Choroid plexus epithelial cell (primary cell): Measurements from ENCODE around the gene IFIT1B.
A peak's percentile ranks its signal among the peaks of the same experiment; 100 is the strongest.

ENCODE experiments used
- DNase-seq: peaks from one replicate; pipeline ENCODE4 v3.0.0-alpha.2; 2010; ENCODE audit warnings: low read depth
- H3K4me3 ChIP-seq: 2 replicates; pipeline ENCODE4 v1.5.1; 2011; ENCODE audit warnings: low read depth, mild to moderate bottlenecking, control low read depth, low read length, moderate library complexity
- TF ChIP-seq, protein P1 (sequence below): conservative IDR thresholded peaks from 2 replicates; pipeline ENCODE4 v1.5.1; 2011; ENCODE audit warnings: low read depth, mild to moderate bottlenecking, control low read depth, inconsistent platforms, low read length, moderate library complexity

Gene IFIT1B

DNA sequence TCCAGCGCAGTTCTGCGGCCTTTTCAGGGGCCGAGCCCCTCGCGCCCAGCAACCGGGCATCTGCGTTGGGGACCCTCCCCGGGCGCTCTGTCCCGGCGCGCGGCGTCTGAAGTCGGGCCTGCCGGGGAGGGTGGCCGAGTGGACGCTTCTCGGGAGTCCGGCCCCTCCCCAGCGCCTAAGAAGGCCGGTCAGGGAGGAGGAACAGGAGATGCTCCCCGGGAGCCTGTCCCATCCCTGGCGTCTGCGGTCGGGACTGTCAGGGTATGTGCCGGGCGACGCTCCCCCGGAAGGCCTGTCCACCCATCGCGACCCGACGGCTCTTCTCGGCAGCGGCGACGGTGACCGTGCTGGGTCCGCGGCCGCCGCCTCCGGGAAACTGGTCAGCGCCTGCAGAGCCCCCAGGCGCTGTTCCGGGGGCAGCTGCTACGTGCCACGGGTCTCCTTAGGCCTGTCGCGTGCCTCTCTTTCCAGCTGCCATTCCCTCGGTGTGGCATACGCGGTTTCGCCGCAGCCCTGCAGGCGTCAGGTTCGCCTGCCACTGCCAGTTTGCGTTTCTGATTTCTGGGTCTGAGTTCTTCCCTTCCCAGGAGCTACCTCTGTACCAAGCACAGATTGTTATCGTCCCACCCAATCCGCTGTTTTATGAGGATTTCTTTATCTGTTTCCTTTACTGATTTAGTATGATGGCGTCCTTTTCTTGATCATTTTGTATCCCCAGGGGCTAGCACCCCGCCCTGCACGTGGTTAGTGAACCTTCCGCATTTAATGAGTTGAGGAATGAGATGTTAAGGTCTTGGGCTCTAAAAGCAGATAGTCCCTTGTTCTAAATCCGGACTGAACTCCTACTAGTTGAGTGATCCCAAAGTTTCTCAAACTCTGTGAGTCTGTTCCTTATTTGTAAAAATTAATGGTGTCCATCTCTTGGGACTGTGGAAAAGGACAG is 37.3 kb downstream of the IFIT1B start:
- TF ChIP-seq, protein P1, sequence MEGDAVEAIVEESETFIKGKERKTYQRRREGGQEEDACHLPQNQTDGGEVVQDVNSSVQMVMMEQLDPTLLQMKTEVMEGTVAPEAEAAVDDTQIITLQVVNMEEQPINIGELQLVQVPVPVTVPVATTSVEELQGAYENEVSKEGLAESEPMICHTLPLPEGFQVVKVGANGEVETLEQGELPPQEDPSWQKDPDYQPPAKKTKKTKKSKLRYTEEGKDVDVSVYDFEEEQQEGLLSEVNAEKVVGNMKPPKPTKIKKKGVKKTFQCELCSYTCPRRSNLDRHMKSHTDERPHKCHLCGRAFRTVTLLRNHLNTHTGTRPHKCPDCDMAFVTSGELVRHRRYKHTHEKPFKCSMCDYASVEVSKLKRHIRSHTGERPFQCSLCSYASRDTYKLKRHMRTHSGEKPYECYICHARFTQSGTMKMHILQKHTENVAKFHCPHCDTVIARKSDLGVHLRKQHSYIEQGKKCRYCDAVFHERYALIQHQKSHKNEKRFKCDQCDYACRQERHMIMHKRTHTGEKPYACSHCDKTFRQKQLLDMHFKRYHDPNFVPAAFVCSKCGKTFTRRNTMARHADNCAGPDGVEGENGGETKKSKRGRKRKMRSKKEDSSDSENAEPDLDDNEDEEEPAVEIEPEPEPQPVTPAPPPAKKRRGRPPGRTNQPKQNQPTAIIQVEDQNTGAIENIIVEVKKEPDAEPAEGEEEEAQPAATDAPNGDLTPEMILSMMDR: no peak
- H3K4me3 ChIP-seq: peak overlapping the region; percentile 81
- DNase-seq: peak; percentile 46

- no peak for DNase-seq
- TF ChIP-seq, protein P1: no peak
- H3K4me3 ChIP-seq: no peak overlapping the region
Measured at GRCh38 chr10:89416465-89416864, 38.6 kb downstream of the IFIT1B start.

DNA sequence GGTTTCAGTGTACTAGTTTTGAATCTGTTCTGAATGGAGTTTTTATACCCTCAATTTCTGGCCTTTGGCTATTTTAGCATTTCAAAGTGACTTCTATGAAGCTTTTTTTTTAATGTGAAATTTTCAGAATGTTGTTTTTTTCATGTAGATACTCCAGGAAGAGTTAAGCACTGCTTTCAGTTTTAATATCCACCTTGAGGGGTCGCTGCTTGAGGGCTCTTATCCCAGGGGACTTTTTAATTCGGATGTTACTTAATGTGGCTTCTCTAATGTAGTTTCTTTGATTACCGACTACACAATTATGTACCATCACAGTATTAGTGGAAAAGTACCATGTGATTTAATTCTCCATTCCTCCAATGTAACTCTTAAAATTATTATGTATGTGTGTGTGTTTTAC is 41.7 kb downstream of the IFIT1B start:
- DNase-seq: peak; percentile 68
- H3K4me3 ChIP-seq: no peak overlapping the region
- TF ChIP-seq, protein P1: peak; percentile 77

- DNase-seq: no peak
- H3K4me3 ChIP-seq: no peak overlapping the region
- TF ChIP-seq, protein P1: no peak
Measured at GRCh38 chr10:89421018-89421476, 43.2 kb downstream of the IFIT1B start.

DNA sequence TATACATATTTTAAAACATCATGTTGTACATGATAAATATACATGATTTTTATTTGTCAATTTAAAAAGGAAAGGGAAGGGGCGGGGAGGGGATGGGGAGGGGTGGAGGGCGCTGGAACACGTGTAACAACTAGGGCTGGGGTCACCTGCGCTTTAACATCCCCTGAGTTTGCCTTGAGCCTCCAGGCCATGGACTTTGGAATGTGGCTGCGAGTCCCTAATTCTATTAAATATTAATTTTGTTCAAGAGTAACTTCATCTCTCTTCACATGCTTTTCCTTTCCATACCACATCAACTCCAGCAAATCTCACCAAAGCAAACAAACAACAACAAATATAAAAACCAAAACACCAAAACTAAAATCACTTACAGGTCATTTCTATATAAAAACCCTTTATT is 47.1 kb downstream of the IFIT1B start:
- TF ChIP-seq, protein P1: no peak
- DNase-seq: no peak
- H3K4me3 ChIP-seq: no peak overlapping the region

GRCh38 chr10:89426230-89426868 is 48.5 kb downstream of the IFIT1B start:
- TF ChIP-seq, protein P1: peak; percentile 78
- no peak overlapping the region for H3K4me3 ChIP-seq
- DNase-seq: peak; percentile 88
